GM12878 (cell line): ENCODE data around the gene NYAP1. TPM values are rescaled to one million over a fixed set of nuclear protein-coding genes. Genes with fewer than 3 reads are reported as not detected.

Source experiments
- ATAC-seq: fragments of 200-7000 bp; cut with Tn5 transposase; 3 replicates; pipeline ENCODE4 v1.9.1; 2020; ENCODE audit warnings: mild to moderate bottlenecking, moderate library complexity
- BruUV-seq: library from RNA; stranded (reverse); fragments of 400-500 nt; replicated peaks from 2 replicates; lab custom pipeline; 2021; lab: Mats Ljungman, UMichigan
- CTCF ChIA-PET: fragments of 300-600 bp; sonication (Branson Sonifier 250); formaldehyde crosslinking; extraction: SDS; loops from one replicate; lab custom pipeline; 2021; ENCODE audit warnings: inconsistent platforms; lab: Yijun Ruan, JAX
- POLR2A ChIA-PET: fragments of 350-600 bp; formaldehyde crosslinking; extraction: SDS; loops from one replicate; lab custom pipeline; 2021; ENCODE audit warnings: inconsistent platforms; lab: Charles Lee
- RAD21 ChIA-PET: fragments of 300-600 bp; sonication (Branson Sonifier 250); formaldehyde crosslinking; loops from one replicate; lab custom pipeline; 2023; ENCODE audit warnings: antibody characterized with exemption; ENCODE audit not compliant: unreplicated experiment; lab: Charles Lee
- SMC1A ChIA-PET: fragments of 300-600 bp; sonication (Branson Sonifier 250); formaldehyde crosslinking; loops from one replicate; lab custom pipeline; 2023; ENCODE audit not compliant: unreplicated experiment, uncharacterized antibody; lab: Charles Lee
- DNase-seq: peaks from one replicate; pipeline ENCODE4 v3.0.0-alpha.2; 2011; ENCODE audit warnings: low read depth, low spot score
- FAIRE-seq: peaks from 3 replicates; lab custom pipeline; 2011; peaks lifted over from hg19 to GRCh38; lab: Jason Lieb, UNC
- H2AFZ ChIP-seq: 2 replicates; pipeline ENCODE4 v1.6.0; 2011; ENCODE audit warnings: low read depth, low read length, control low read depth; ENCODE audit not compliant: control insufficient read depth
- H3K27ac ChIP-seq: 2 replicates; pipeline ENCODE4 v1.5.1; 2011; ENCODE audit warnings: control low read depth; ENCODE audit not compliant: control insufficient read depth, insufficient read depth
- H3K27me3 ChIP-seq, 2 experiments: replicated peaks in 1 of 2; 2 replicates each; pipeline versions ENCODE4 v1.6.0 to v1.6.1; 2011; ENCODE audit warnings: low read length in 1 of 2; ENCODE audit not compliant: control insufficient read depth in 2 of 2, insufficient read depth in 2 of 2
- H3K36me3 ChIP-seq, 2 experiments: 2 replicates each; pipeline ENCODE4 v1.5.1; 2011; ENCODE audit warnings: low read length in 1 of 2; ENCODE audit not compliant: control insufficient read depth in 2 of 2, insufficient read depth in 2 of 2
- H3K4me1 ChIP-seq: 2 replicates; pipeline ENCODE4 v1.6.1; 2011; ENCODE audit warnings: mild to moderate bottlenecking, low read length, moderate library complexity, mixed read lengths; ENCODE audit not compliant: control insufficient read depth, insufficient read depth
- H3K4me2 ChIP-seq: 2 replicates; pipeline ENCODE4 v1.6.0; 2011; ENCODE audit warnings: control low read depth; ENCODE audit not compliant: control insufficient read depth, insufficient read depth
- H3K4me3 ChIP-seq: fragments of 200-600 bp; sonication (generic); 2 replicates; pipeline ENCODE4 v1.5.1; 2016
- H3K79me2 ChIP-seq: 2 replicates; pipeline ENCODE4 v1.6.0; 2011; ENCODE audit warnings: low read length; ENCODE audit not compliant: control insufficient read depth, insufficient read depth
- H3K9ac ChIP-seq: 2 replicates; pipeline ENCODE4 v1.8.0; 2011; ENCODE audit warnings: low read length, control low read depth, mixed read lengths; ENCODE audit not compliant: control insufficient read depth, insufficient read depth
- H3K9me3 ChIP-seq: replicated peaks from 3 replicates; pipeline ENCODE4 v1.5.1; 2011; ENCODE audit warnings: mild to moderate bottlenecking, low read length; ENCODE audit not compliant: control insufficient read depth, insufficient read depth
- H4K20me1 ChIP-seq: 2 replicates; pipeline ENCODE4 v1.6.0; 2011; ENCODE audit not compliant: control insufficient read depth, insufficient read depth
- BCLAF1 ChIP-seq: fragments of 450-650 bp; IDR thresholded peaks from 2 replicates; pipeline ENCODE4 v1.6.1; 2017; ENCODE audit warnings: antibody characterized with exemption, mild to moderate bottlenecking, moderate library complexity
- CREM ChIP-seq: IDR thresholded peaks from 2 replicates; pipeline ENCODE4 v1.6.1; 2014; ENCODE audit warnings: antibody characterized with exemption, low read depth
- GABPA ChIP-seq: IDR thresholded peaks from 2 replicates; pipeline ENCODE4 v1.6.1; 2014; ENCODE audit warnings: antibody characterized with exemption, low read depth, mild to moderate bottlenecking, inconsistent platforms
- HCFC1 ChIP-seq: fragments of 150-350 bp; IDR thresholded peaks from 2 replicates; pipeline ENCODE4 v1.6.1; 2014; ENCODE audit warnings: low read length
- NBN ChIP-seq: fragments of 450-650 bp; IDR thresholded peaks from 2 replicates; pipeline ENCODE4 v1.6.1; 2016
- PAX8 ChIP-seq: fragments of 450-650 bp; IDR thresholded peaks from 2 replicates; pipeline ENCODE4 v1.6.1; 2017; ENCODE audit warnings: mild to moderate bottlenecking, moderate library complexity
- PML ChIP-seq: IDR thresholded peaks from 2 replicates; pipeline ENCODE4 v1.6.1; 2012; ENCODE audit warnings: low read length, inconsistent platforms
- POU2F2 ChIP-seq: IDR thresholded peaks from 3 replicates; pipeline ENCODE4 v1.6.1; 2011; ENCODE audit warnings: low read depth, mild to moderate bottlenecking, low read length, borderline replicate concordance
- RAD51 ChIP-seq: fragments of 450-650 bp; IDR thresholded peaks from 2 replicates; pipeline ENCODE4 v1.6.1; 2016; ENCODE audit warnings: moderate library complexity, mild to moderate bottlenecking, inconsistent platforms
- SIN3A ChIP-seq: IDR thresholded peaks from 2 replicates; pipeline ENCODE4 v1.6.1; 2012; ENCODE audit warnings: low read depth, low read length, improper control_type of control experiment
- SMAD1 ChIP-seq: fragments of 450-650 bp; IDR thresholded peaks from 2 replicates; pipeline ENCODE4 v1.6.1; 2018; ENCODE audit warnings: mild to moderate bottlenecking, low read depth; ENCODE audit not compliant: partially characterized antibody
- SMC3 ChIP-seq: IDR thresholded peaks from 2 replicates; pipeline ENCODE4 v1.6.1; 2011; ENCODE audit warnings: low read length, improper control_type of control experiment, borderline replicate concordance
- YY1 ChIP-seq: IDR thresholded peaks from 2 replicates; pipeline ENCODE4 v1.6.1; 2011; ENCODE audit warnings: low read depth, mild to moderate bottlenecking, low read length
- WGBS: methylation state at CpG from one replicate; pipeline ENCODE4 v1.1.6; 2016; ENCODE audit warnings: low lambda C conversion rate; ENCODE audit not compliant: insufficient replicate concordance, insufficient coverage; ENCODE audit errors: missing lambda C conversion rate; 5-methylcytosine and 5-hydroxymethylcytosine counted together
- in situ Hi-C: fragments of 300-500 bp; cut with MboI; formaldehyde crosslinking; loops from 9 replicates; pipeline ENCODE4 v1.14.3; 2018; ENCODE audit warnings: mixed read lengths
- intact Hi-C: fragments of 100-400 bp; cut with micrococcal nuclease; formaldehyde crosslinking; loops from one replicate; pipeline ENCODE4 v1.14.2; 2022; ENCODE audit not compliant: unreplicated experiment
- polyA plus RNA-seq, 11 experiments: library from polyadenylated mRNA; depleted of rRNA in 4 of 11; unstranded in 6 of 11; stranded (reverse) in 5 of 11; fragments of >200 nt; fragmentation: Nextera tagmentation in 4 of 11; fragmentation: Illumina TruSeq in 1 of 11; extraction: Ambion mirVana in 4 of 11; extraction: Trizol in 1 of 11; gene quantifications; 1 replicate in 1 of 11; 2 replicates in 10 of 11; pipeline versions ENCODE4 v1.2.1 to v1.2.3, GENCODE V29; 2011 to 2016; ENCODE audit warnings: inconsistent platforms in 2 of 11, missing spikeins in 2 of 11, low read depth in 1 of 11
- total RNA-seq, 4 experiments: library from RNA; depleted of rRNA in 3 of 4; stranded (reverse); fragments of >200 nt in 3 of 4; fragmentation: Illumina TruSeq in 1 of 4; extraction: Trizol in 1 of 4; gene quantifications; 2 replicates each; pipeline versions ENCODE4 v1.2.1 to v1.2.3, GENCODE V29; 2013 to 2021

The NYAP1 gene
- total and polyA plus RNA-seq, 10 of the 15 experiments (the other 5 are each of a cell fraction or from before 2014, with no cell fraction given): 0.04 to 0.28 (median 0.11) TPM; not detected in 6

- TF ChIP-seq GABPA: no peak
- no peak for TF ChIP-seq SMAD1
- TF ChIP-seq PAX8: no peak
- TF ChIP-seq SMC3: peak; percentile 96
- TF ChIP-seq YY1: peak; percentile 55; the same call in 1 of the 2 replicates
- TF ChIP-seq RAD51: no peak
- peak; percentile 33; the same call in 1 of the 3 replicates for TF ChIP-seq POU2F2
- no peak for TF ChIP-seq CREM
- 0 out of 2 replicates have a peak, but pooled peaks have one; percentile 44 for TF ChIP-seq NBN
Measured at GRCh38 chr7:100469227-100470044, 14.3 kb upstream of the NYAP1 start (continued).

GRCh38 chr7:100471021-100471420, 12.7 kb upstream of the NYAP1 start:
- H3K27ac ChIP-seq: no peak overlapping the region
- H3K36me3 ChIP-seq: peaks cover 6 to 16% of the 10 kb centered on the region in 2 experiments; a peak in 3 of 4 replicates

More at GRCh38 chr7:100471021-100471420, 12.7 kb upstream of the NYAP1 start:
- Histone ChIP-seq H3K27me3 (no peaks in the 10 kb centered on the region), H3K4me3 (no peak overlapping the region), H3K9me3 (no peaks in the 10 kb centered on the region), H2AFZ (no peak overlapping the region), H3K4me2 (no peak overlapping the region), H3K79me2 (peaks cover 27% of the 10 kb centered on the region), H3K9ac (no peak overlapping the region), H3K4me1 (peaks cover 24% of the 10 kb centered on the region), H4K20me1 (peaks cover 4% of the 10 kb centered on the region; the same call in 1 of the 2 replicates)
- TF ChIP-seq BCLAF1 (no peak), PML (no peak), SIN3A (no peak), HCFC1 (no peak)
- intact Hi-C loops: loop anchor here (10.0 kb wide), 1 partner anchor 224 kb away; the partner anchor contains the start of gene GIGYF1
- RAD21 ChIA-PET: interaction anchor here (2.2 kb wide), 1 partner anchor 11 kb away, joined by 9 read pairs; no protein-coding TSS in a partner anchor
- in situ Hi-C loops: loop anchor here (5.0 to 25.0 kb wide), 4 partner anchors 86 to 384 kb away; partner anchors contain the start of genes GIGYF1 and SLC12A9
- CTCF ChIA-PET: interaction anchor here (0.6 to 3.5 kb wide), 8 partner anchors 8 to 220 kb away, joined by 3 to 50 read pairs (median 11); partner anchors contain the start of gene TSC22D4
- SMC1A ChIA-PET: interaction anchor here (0.9 to 2.9 kb wide), 3 partner anchors 8 to 96 kb away, joined by 3 to 24 read pairs (median 12); partner anchors contain the start of gene TSC22D4
- POLR2A ChIA-PET: no interaction called here
- BruUV-seq: no TSS peak
- ATAC-seq (no peak), DNase-seq (no peak), FAIRE-seq (no peak)
- 100% methylated on average over 1 of the region's 4 CpGs for WGBS
